ENCODE data around the gene DDX25.

The DDX25 gene

DNA sequence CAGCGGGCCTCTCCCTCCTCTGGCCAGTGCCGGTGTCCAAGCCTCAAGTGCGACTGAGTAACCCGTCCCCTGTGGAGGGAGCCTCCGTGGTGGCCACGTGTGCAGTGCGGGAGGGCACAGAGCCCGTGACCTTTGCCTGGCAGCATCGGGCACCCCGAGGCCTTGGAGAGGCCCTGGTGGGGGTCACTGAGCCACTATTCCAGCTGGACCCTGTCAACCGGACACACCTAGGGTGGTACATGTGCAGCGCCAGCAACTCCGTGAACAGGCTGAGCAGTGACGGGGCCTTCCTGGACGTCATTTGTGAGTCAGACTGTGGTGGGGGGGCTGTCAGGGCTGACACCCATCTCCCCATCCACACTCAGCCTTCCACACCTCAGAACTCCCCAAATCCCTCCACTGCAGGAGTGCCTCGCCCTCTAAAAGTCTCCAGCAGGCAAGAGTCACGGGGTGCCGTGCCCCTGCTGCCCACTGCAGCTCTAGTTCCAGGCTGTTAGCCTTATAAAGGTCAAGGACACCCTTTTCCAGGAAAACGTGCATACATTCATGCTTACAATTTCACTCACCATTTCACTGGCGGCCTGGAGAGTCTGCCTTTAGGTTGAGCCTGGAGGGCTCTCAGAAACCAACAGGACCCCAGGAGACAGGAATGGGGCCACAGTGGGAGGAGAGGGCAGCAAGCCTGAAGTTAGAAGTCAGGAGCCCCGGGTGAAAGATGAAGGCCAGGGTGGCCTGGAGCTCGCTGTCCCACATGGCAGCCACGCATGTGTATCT, 44.2 kb downstream of the DDX25 start:
- DNase-seq (ENCODE audit: insufficient read length, low spot score): no peak
- FAIRE-seq: no peak

DNA sequence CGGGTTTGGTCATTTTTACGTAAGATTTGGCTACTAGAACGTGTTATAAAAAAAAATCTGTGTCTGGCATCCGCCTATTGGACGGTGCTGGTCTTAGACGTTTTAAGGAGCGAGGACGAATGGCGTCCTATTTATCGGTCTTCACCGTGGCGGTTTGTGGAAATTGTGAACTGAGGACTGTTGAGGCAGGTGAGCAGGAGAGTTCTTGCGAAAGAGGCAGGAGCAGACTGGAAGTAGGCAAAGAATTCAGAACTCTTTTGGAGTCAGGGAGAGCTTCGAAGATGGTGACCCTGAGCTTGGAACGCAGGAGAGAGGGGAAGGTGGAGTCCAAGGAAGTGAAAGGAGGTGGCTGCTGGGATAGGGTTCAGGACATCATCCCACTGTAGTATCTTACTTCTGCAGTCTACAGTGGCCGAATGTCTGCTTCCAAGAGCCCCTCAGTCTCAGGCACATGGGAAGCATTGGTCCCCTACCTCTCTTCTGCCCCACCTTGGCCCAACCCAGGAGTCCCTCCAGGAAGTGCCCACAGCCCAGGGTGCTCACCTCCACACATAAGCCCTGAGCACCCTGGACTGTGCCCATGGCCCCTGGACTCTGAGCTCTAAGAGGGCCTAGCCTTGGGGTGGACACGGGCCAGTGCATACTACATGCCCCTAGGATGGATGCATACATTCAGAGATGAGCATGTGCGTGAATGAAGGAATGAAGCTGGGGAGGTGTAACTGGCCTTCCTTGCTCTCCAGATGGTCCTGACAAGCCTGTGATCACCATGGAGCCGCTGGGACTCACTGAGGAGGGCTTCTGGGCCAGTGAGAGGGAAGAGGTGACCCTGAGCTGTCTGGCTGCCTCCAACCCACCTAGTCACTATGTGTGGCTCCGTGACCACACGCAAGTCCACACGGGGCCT, 45.2 kb downstream of the DDX25 start:
- FAIRE-seq (no peak), DNase-seq (ENCODE audit: insufficient read length, low spot score) (no peak)

- DNase-seq (ENCODE audit: insufficient read length, low spot score) (no peak), FAIRE-seq (no peak)
These were observed 45.8 kb downstream of the DDX25 start for GRCh38 chr11:125950178-125950490.

- DNase-seq (ENCODE audit: insufficient read length, low spot score) (no peak), FAIRE-seq (no peak)
These were observed 46.7 kb downstream of the DDX25 start for GRCh38 chr11:125950696-125951651.

- no peak for FAIRE-seq
- DNase-seq (ENCODE audit: insufficient read length, low spot score): no peak
These were observed 47.4 kb downstream of the DDX25 start for GRCh38 chr11:125951731-125952130.

DNA sequence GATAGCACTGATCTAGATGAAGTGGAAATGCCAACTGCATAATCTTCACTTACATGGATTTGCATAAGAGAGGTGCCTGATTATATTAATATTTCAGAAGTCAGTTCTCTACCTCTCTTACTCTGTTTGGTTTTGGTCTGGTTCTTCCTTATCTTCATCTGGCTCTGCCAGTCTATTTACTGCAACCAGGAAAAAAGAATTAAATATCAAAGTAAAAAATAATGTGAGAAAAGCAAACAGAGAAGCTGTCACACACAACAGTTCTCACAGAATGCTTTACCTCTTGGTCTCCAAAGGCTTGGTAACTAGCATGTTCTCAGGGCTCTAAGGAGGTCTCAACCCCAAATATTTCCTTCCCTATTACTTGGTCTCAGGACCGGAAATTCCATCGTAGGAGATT, 48.3 kb downstream of the DDX25 start:
- DNase-seq (ENCODE audit: insufficient read length, low spot score): no peak
- no peak for FAIRE-seq

GRCh38 chr11:125952973-125953372, 48.7 kb downstream of the DDX25 start:
- DNase-seq (ENCODE audit: insufficient read length, low spot score) (no peak), FAIRE-seq (no peak)

GRCh38 chr11:125953401-125953935, 49.2 kb downstream of the DDX25 start:
- FAIRE-seq: no peak
- DNase-seq (ENCODE audit: insufficient read length, low spot score): no peak

GRCh38 chr11:125954123-125954944, 50.0 kb downstream of the DDX25 start:
- DNase-seq (ENCODE audit: insufficient read length, low spot score): no peak
- no peak for FAIRE-seq

- no peak for DNase-seq (ENCODE audit: insufficient read length, low spot score)
- no peak for FAIRE-seq
These were observed 50.8 kb downstream of the DDX25 start for GRCh38 chr11:125954945-125955640.

GRCh38 chr11:125955856-125956255, 51.5 kb downstream of the DDX25 start:
- FAIRE-seq (no peak), DNase-seq (ENCODE audit: insufficient read length, low spot score) (no peak)

- no peak for FAIRE-seq
- no peak for DNase-seq (ENCODE audit: insufficient read length, low spot score)
These were observed 52.3 kb downstream of the DDX25 start for GRCh38 chr11:125956391-125957134.

GRCh38 chr11:125957618-125958332, 53.5 kb downstream of the DDX25 start:
- FAIRE-seq: no peak
- no peak for DNase-seq (ENCODE audit: insufficient read length, low spot score)

GRCh38 chr11:125958872-125959400, 54.6 kb downstream of the DDX25 start:
- DNase-seq (ENCODE audit: insufficient read length, low spot score) (no peak), FAIRE-seq (no peak)

- no peak for FAIRE-seq
- no peak for DNase-seq (ENCODE audit: insufficient read length, low spot score)
These were observed 55.2 kb downstream of the DDX25 start for GRCh38 chr11:125959511-125959910.

DNA sequence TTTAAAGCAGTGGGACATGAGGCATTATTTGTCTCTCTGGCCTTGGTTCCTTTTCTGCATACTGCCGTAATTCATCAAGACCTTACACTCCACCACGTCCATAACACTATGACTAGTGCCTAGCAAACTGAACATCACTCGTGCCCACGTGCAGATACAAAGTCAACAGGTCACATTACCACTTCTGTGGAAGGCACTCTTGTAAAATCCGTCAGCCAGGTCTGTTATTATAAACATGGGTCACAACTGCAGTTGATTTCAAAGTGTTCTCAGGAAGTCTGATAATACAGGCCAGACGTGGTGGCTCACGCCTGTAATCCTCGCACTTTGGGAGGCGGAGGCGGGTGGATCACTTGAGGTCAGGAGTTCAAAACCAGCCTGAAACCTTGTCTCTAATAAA, 55.6 kb downstream of the DDX25 start:
- DNase-seq (ENCODE audit: insufficient read length, low spot score) (no peak), FAIRE-seq (no peak)

GRCh38 chr11:125960771-125961170, 56.5 kb downstream of the DDX25 start:
- DNase-seq (ENCODE audit: insufficient read length, low spot score): no peak
- no peak for FAIRE-seq

- FAIRE-seq: no peak
- DNase-seq (ENCODE audit: insufficient read length, low spot score): no peak
These were observed 63.2 kb downstream of the DDX25 start for GRCh38 chr11:125967515-125967914.
